Upper lobe of left lung (tissue), 6 donors: ENCODE data around the gene SZRD1. TPM values are rescaled to one million over a fixed set of nuclear protein-coding genes. Genes with fewer than 3 reads are reported as not detected.

Experiments used
- ATAC-seq, 2 donors: fragments of 200-7000 bp; cut with Tn5 transposase; one replicate each; pipeline ENCODE4 v1.9.1; 2022; ENCODE audit warnings: mild to moderate bottlenecking in 2 of 2, moderate library complexity in 2 of 2; ENCODE audit not compliant: low FRiP score in 2 of 2
- DNase-seq, 2 donors: peaks; one replicate each; pipeline ENCODE4 v3.0.0-alpha.2; 2019 to 2020
- H3K27ac ChIP-seq, 4 donors: fragments of 200-600 bp; sonication (generic); one replicate each; pipeline ENCODE4 v1.5.1; 2016 to 2019
- H3K27me3 ChIP-seq, 4 donors: fragments of 200-600 bp; sonication (generic); one replicate each; pipeline ENCODE4 v1.5.1; 2017 to 2019
- H3K36me3 ChIP-seq, 4 donors: fragments of 200-600 bp; sonication (generic); one replicate each; pipeline ENCODE4 v1.5.1; 2016 to 2019
- H3K4me1 ChIP-seq, 4 donors: fragments of 200-600 bp; sonication (generic); one replicate each; pipeline ENCODE4 v1.5.1; 2018 to 2019
- H3K4me3 ChIP-seq, 4 donors: fragments of 200-600 bp; sonication (generic); one replicate each; pipeline ENCODE4 v1.5.1; 2017 to 2019; ENCODE audit warnings: mild to moderate bottlenecking in 2 of 4, moderate library complexity in 1 of 4
- H3K9me3 ChIP-seq, 4 donors: fragments of 200-600 bp; sonication (generic); one replicate each; pipeline ENCODE4 v1.5.1; 2018 to 2019
- EP300 ChIP-seq, 4 donors: sonication (generic); formaldehyde crosslinking; IDR thresholded peaks; one replicate each; pipeline ENCODE4 v1.5.1; 2017; ENCODE audit warnings: antibody characterized with exemption in 4 of 4, control low read depth in 2 of 4
- POLR2A ChIP-seq, 4 donors: fragments of 450-650 bp; IDR thresholded peaks; one replicate each; pipeline ENCODE4 v1.5.1; 2016 to 2017; ENCODE audit warnings: antibody characterized with exemption in 4 of 4, mild to moderate bottlenecking in 2 of 4
- POLR2AphosphoS5 ChIP-seq, 2 donors: sonication (generic); formaldehyde crosslinking; IDR thresholded peaks; one replicate each; pipeline ENCODE4 v1.5.1; 2017; ENCODE audit warnings: antibody characterized with exemption in 2 of 2
- WGBS, 2 donors: methylation state at CpG; one replicate each; pipeline ENCODE4 v1.1.5; 2017 to 2018; 5-methylcytosine and 5-hydroxymethylcytosine counted together
- total RNA-seq, 6 donors: library from RNA; depleted of rRNA in 4 of 6; stranded (reverse); fragments of >200 nt in 4 of 6; gene quantifications; one replicate each; pipeline versions ENCODE4 v1.1.0 to v1.2.1, GENCODE V29; 2016 to 2021
- TF ChIP-seq, protein P1 (sequence below), 6 experiments: fragments of 450-650 bp in 4 of 6; fragments of 200-600 bp in 2 of 6; sonication (generic) in 2 of 6; IDR thresholded peaks; one replicate each; pipeline ENCODE4 v1.5.1; 2016 to 2019; ENCODE audit warnings: antibody characterized with exemption in 6 of 6
- donor health status: DM: no; HTN: no; CAD: no; lungs with moderate emphysema.
- donor health status: DM: no; HTN: yes; CAD: no; lungs with severe emphysema.

SZRD1 gene
- total RNA-seq, 6 donors from 2014 or later: 30.4 to 136 (median 58.3) TPM

DNA sequence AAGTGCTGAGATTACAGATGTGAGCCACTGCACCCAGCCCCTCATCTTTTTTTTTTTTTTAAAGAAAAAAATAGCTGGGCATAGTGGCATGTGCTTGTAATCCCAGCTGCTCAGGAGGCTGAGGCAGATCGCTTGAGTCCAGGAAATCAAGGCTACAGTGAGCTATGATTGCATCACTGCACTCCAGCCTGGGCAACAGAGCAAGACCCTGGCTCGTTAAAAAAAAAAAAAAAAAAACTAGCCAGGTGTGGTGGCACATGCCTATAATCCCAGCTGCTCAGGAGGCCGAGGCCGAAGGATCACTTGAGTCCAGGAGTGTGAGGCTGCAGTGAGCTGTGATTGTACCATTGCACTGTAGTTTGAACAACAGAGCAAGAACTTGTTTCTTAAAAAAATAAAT lies 13.8 kb downstream of the SZRD1 start:
- no peak overlapping the region for H3K4me3 ChIP-seq
- H3K27me3 ChIP-seq: no peaks in the 10 kb centered on the region
- H3K36me3 ChIP-seq: no peaks in the 10 kb centered on the region
- DNase-seq (no peak), ATAC-seq (no peak)
- H3K27ac ChIP-seq: no peak overlapping the region
- no peaks in the 10 kb centered on the region for H3K9me3 ChIP-seq
- WGBS, 2 donors: 73 to 83% methylated on average over 4 of the region's 4 CpGs
- peaks cover 29 to 54% (median 37%) of the 10 kb centered on the region in 4 donors for H3K4me1 ChIP-seq
- TF ChIP-seq POLR2AphosphoS5 (IDR thresholded peaks at IDR 0.05): no peak
- no peak for TF ChIP-seq POLR2A (IDR thresholded peaks at IDR 0.05)
- TF ChIP-seq EP300 (IDR thresholded peaks at IDR 0.05): no peak
- TF ChIP-seq, protein P1, sequence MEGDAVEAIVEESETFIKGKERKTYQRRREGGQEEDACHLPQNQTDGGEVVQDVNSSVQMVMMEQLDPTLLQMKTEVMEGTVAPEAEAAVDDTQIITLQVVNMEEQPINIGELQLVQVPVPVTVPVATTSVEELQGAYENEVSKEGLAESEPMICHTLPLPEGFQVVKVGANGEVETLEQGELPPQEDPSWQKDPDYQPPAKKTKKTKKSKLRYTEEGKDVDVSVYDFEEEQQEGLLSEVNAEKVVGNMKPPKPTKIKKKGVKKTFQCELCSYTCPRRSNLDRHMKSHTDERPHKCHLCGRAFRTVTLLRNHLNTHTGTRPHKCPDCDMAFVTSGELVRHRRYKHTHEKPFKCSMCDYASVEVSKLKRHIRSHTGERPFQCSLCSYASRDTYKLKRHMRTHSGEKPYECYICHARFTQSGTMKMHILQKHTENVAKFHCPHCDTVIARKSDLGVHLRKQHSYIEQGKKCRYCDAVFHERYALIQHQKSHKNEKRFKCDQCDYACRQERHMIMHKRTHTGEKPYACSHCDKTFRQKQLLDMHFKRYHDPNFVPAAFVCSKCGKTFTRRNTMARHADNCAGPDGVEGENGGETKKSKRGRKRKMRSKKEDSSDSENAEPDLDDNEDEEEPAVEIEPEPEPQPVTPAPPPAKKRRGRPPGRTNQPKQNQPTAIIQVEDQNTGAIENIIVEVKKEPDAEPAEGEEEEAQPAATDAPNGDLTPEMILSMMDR (IDR thresholded peaks at IDR 0.05): no peak

GRCh38 chr1:16383888-16384287 lies 16.8 kb downstream of the SZRD1 start:
- DNase-seq (no peak), ATAC-seq (no peak)
- no peak overlapping the region for H3K27ac ChIP-seq
- 98 to 99% methylated on average over 5 of the region's 5 CpGs for WGBS, 2 donors
- H3K27me3 ChIP-seq: no peaks in the 10 kb centered on the region
- H3K4me1 ChIP-seq: peaks cover 33 to 47% (median 39%) of the 10 kb centered on the region in 4 donors
- no peaks in the 10 kb centered on the region for H3K9me3 ChIP-seq
- H3K36me3 ChIP-seq: peaks cover 0 to 3% (median 0%) of the 10 kb centered on the region in 4 donors
- TF ChIP-seq EP300 (IDR thresholded peaks at IDR 0.05): no peak
- TF ChIP-seq, protein P1 (IDR thresholded peaks at IDR 0.05): no peak
- no peak overlapping the region for H3K4me3 ChIP-seq

DNA sequence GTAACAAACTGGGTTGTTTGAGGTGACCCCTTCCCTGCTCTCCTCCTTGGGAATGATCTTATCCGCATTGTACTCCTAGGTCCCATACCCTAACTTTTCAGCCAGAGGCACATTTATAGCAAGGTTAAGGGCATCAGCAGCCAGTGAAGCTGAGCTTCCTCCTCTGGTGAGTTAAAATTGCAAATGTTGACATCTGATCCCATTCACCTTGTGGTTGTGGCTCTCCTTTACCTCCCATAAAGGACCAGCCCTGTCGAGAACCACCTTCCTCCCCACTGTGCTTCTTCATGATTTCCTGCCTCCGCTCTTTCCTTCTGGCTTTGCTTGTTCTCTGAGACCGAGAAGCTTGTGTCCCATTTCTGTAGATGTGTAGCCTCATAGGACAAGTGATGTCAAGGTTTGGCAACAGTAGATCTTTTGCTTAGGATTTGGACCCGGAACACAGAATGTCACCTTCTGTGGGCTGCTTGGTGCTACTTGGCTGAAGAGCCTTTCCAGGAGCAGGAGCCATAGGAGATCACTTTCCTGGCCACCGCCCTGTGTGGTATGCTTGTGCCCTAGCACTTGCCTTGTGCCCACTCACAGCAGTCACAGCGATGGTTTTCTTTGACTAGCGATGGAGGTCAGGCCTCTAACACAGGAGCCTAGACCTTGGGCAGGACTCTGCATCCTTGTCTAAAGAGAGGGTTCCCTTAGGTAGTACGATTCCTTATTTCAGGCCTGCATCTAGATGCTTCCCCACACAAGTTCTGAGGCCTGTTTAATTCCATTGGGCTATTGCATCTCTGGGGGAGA lies 18.8 kb downstream of the SZRD1 start:
- ATAC-seq: no peak
- Histone ChIP-seq H3K27me3 (no peaks in the 10 kb centered on the region), H3K4me1 (peaks cover 36 to 56% (median 44%) of the 10 kb centered on the region in 4 donors), H3K9me3 (no peaks in the 10 kb centered on the region), H3K36me3 (peaks cover 0 to 3% (median 0%) of the 10 kb centered on the region in 4 donors), H3K27ac (peak overlapping the region; percentile 9 to 72 (median 59)), H3K4me3 (no peak overlapping the region)
- WGBS, 2 donors: 92 to 93% methylated on average over 8 to 9 of the region's 9 CpGs
- DNase-seq: no peak
- TF ChIP-seq POLR2A (IDR thresholded peaks at IDR 0.05) (no peak), EP300 (IDR thresholded peaks at IDR 0.05) (no peak), POLR2AphosphoS5 (IDR thresholded peaks at IDR 0.05) (no peak)
- TF ChIP-seq, protein P1 (IDR thresholded peaks at IDR 0.05): no peak

GRCh38 chr1:16386454-16387113 lies 19.5 kb downstream of the SZRD1 start:
- peaks cover 42 to 64% (median 49%) of the 10 kb centered on the region in 4 donors for H3K4me1 ChIP-seq

More at GRCh38 chr1:16386454-16387113, 19.5 kb downstream of the SZRD1 start:
- WGBS, 2 donors: 48 to 50% methylated on average over 2 to 5 of the region's 5 CpGs
- Histone ChIP-seq H3K9me3 (no peaks in the 10 kb centered on the region), H3K27me3 (no peaks in the 10 kb centered on the region), H3K27ac (peak overlapping the region; percentile 13 to 72 (median 59)), H3K36me3 (peaks cover 0 to 3% (median 0%) of the 10 kb centered on the region in 4 donors), H3K4me3 (peak overlapping the region in 2 of 4 donors; percentile 25 to 31)
- ATAC-seq: peak in 1 of 2 donors; percentile 36
- no peak for DNase-seq
- no peak for TF ChIP-seq POLR2AphosphoS5 (IDR thresholded peaks at IDR 0.05)
- TF ChIP-seq EP300 (IDR thresholded peaks at IDR 0.05): no peak
- TF ChIP-seq, protein P1 (IDR thresholded peaks at IDR 0.05): no peak
- TF ChIP-seq POLR2A (IDR thresholded peaks at IDR 0.05): no peak
